ENCODE results near the gene EFCAB10.
"Not testable (repeated sequence)": the region's sequence is repeated elsewhere in the genome, so short reads cannot be mapped to it uniquely, and the experiment has no call there.

The EFCAB10 gene

GRCh38 chr7:105581066-105581811 is at the start of gene EFCAB10:
Gene EFCAB10, minus strand, starts transcription at chr7:105581493. Its CDS starts 30 bp downstream, at chr7:105581463.
- DNase-seq, result peak; percentile 8 to 11

- DNase-seq, result no peak
Observed at GRCh38 chr7:105625986-105626385, 44.7 kb upstream of the EFCAB10 start.

- DNase-seq, result no peak
Observed at GRCh38 chr7:105623906-105624305, 42.6 kb upstream of the EFCAB10 start.

- DNase-seq, result no peak
Observed at GRCh38 chr7:105623378-105623777, 42.1 kb upstream of the EFCAB10 start.

- no peak for DNase-seq
Observed at GRCh38 chr7:105622106-105622731, 40.9 kb upstream of the EFCAB10 start.

GRCh38 chr7:105621617-105622016 is 40.3 kb upstream of the EFCAB10 start:
- no peak for DNase-seq

- DNase-seq, result no peak
Observed at GRCh38 chr7:105621176-105621575, 39.9 kb upstream of the EFCAB10 start.

GRCh38 chr7:105619590-105619989 is 38.3 kb upstream of the EFCAB10 start:
- DNase-seq, result no peak

GRCh38 chr7:105618016-105618296 is 36.7 kb upstream of the EFCAB10 start:
- DNase-seq, result no peak

- DNase-seq, result no peak
Observed at GRCh38 chr7:105617280-105618015, 36.2 kb upstream of the EFCAB10 start.

GRCh38 chr7:105614341-105614840 is 33.1 kb upstream of the EFCAB10 start:
- DNase-seq, result no peak

- no peak for DNase-seq
Observed at GRCh38 chr7:105613611-105614330, 32.5 kb upstream of the EFCAB10 start.

GRCh38 chr7:105612806-105613205 is 31.5 kb upstream of the EFCAB10 start:
- DNase-seq, result no peak

- no peak for DNase-seq
Observed at GRCh38 chr7:105611856-105612775, 30.8 kb upstream of the EFCAB10 start.

GRCh38 chr7:105610165-105610930 is 29.1 kb upstream of the EFCAB10 start:
- DNase-seq, result no peak

GRCh38 chr7:105602325-105603305 is 21.3 kb upstream of the EFCAB10 start:
- DNase-seq, result no peak

GRCh38 chr7:105600720-105601550 is 19.6 kb upstream of the EFCAB10 start:
- no peak for DNase-seq

- DNase-seq, result no peak
Observed at GRCh38 chr7:105599551-105599950, 18.3 kb upstream of the EFCAB10 start.

GRCh38 chr7:105599080-105599479 is 17.8 kb upstream of the EFCAB10 start:
- DNase-seq, result not testable (repeated sequence)
